ENCODE measurements around the gene PACC1.

Gene PACC1

GRCh38 chr1:212414328-212415106 lies at the start of gene PACC1:
Gene PACC1, minus strand, starts transcription at chr1:212414886. Its CDS starts 129 bp downstream, at chr1:212414757.
- DNase-seq = peak; percentile 92

GRCh38 chr1:212463565-212464285 lies 49.0 kb upstream of the PACC1 start:
- no peak for DNase-seq

DNA sequence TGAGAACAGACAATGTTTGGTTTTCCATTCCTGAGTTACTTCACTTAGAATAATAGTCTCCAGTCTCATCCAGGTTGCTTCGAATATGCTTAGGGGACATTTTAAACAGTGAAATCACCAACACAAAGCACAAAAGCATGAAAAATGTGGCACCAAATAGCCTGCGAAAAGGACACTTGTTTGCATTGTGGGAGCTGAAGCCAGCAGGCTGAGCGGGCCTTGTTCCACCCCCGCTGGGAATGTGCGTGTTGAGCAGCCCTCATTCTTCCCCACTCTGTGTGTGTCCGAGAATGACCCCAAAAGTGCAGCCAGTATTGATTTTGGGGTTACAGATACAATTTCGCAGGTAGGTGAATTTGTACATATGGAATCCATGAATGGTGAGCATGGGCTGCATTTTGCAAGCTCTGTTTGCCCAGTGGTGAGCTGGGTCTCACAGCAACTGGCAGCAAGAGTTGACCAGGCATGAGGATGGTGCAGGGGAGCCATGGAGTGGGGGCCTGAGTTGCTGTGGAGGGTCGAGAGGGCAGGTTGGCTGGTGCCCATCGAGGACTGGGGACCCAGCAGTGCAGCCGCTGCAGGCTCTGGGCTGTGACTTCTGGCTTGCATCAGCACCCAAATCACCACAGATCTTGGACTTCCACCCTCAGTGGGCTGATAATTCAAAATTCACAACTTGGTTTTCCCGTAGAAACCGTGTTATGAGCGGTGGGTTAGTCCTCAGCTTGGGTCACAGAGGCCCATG lies 47.4 kb upstream of the PACC1 start:
- DNase-seq = no peak

GRCh38 chr1:212460376-212460775 lies 45.7 kb upstream of the PACC1 start:
- DNase-seq = no peak

DNA sequence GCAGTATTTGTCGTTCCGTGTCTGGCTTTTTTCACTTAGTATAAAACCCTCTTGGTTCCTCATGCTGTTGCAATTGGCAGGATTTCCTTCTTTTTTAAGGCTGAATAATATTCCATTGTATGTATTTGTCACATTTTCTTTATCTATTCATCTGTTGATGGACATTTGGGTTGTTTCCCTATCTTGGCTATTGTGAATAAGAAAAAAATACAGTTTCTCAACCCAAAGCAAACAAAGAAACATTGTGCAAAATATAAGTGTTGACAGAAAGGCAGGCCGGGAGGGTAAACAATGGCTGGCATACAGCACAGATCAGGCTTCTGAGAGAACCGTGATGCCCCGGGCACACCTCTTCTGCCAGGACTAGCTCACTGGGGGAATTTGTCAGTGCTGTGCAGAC lies 45.0 kb upstream of the PACC1 start:
- DNase-seq = no peak

- no peak for DNase-seq
These were observed 44.1 kb upstream of the PACC1 start for GRCh38 chr1:212458817-212459216.

- DNase-seq = peak; percentile 83
These were observed 43.2 kb upstream of the PACC1 start for GRCh38 chr1:212457740-212458338.

- DNase-seq = peak; percentile 97
These were observed 41.3 kb upstream of the PACC1 start for GRCh38 chr1:212455803-212456528.

DNA sequence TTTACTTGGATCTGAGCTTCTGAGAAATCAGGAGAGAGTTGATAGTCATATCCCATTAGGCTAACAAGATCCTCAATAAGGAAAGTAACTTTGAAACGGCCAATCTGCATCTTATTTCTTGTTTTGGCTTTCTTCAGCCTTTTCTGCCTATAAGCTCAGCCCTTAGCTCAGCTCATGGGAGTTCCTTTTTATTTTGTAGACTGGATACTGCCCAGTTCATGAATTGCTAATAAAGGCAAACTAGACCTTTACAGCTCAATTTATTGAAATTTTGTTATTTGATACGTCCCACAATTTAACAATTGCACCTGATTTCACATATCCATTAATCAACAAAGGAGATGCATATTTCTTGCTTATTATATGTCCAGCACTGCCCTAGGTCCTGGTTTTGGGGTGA lies 40.7 kb upstream of the PACC1 start:
- no peak for DNase-seq

- no peak for DNase-seq
These were observed 40.1 kb upstream of the PACC1 start for GRCh38 chr1:212454741-212455140.

GRCh38 chr1:212453156-212453857 lies 38.6 kb upstream of the PACC1 start:
- no peak for DNase-seq

DNA sequence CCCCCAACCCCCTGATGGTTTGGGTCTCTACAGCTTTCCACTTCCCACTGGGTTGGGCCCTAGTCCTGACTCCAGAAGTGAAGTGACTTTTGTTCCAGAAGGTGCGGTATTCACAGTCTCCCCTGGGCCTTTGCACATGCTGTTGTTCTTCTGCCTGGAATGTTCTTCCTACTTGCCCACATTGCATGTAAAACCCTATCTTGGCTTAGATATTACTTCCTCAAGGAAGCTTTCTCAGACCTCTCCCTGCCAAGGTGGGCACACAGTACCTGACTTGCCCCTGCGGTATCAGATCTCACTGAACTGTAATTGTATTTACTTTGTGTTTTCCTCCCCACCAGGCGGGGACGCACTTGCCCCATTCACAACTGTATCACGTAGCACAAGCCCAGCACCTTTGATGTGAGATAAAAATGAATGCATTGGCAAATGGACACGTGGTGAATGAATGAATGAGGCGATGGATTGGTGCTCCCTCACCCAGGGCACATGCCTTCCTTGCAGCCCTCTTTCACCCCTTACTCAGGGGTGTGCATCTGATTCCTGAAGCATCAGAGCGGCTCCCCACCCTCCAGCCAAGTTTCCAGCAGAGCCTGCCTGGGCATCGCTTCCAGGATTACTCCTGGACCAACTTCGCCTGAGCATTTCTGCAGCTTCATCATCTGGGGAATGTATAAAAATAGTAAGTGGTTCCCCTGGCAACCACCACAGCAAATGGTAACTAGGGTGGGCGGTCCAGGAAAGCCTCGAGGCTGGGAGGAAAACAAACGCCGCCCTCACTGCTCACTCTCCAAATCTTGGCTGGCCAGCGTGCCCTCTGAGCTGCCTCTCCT lies 37.9 kb upstream of the PACC1 start:
- DNase-seq = no peak

- DNase-seq = no peak
These were observed 37.0 kb upstream of the PACC1 start for GRCh38 chr1:212451416-212452322.

- no peak for DNase-seq
These were observed 35.7 kb upstream of the PACC1 start for GRCh38 chr1:212450331-212450881.

- no peak for DNase-seq
These were observed 32.8 kb upstream of the PACC1 start for GRCh38 chr1:212447478-212447877.

- DNase-seq = no peak
These were observed 31.6 kb upstream of the PACC1 start for GRCh38 chr1:212446333-212446732.

DNA sequence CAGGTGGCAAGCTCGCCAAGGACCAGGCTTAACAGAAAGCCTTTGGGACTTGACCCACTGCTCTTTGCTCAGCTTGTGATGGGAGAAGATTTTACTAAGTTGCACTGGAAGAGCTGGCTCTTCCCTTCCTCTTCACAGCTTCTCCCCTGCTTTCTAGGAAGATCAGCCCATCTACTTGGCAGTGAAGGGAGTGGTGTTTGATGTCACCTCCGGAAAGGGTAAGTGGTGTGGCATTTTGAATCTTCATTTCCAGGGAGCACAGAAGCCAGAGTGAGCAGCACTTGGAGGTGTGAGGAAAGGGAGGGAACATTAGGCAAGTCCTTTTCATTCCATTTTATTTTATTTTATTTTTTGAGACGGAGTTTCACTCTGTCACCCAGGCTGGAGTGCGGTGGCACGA lies 27.7 kb upstream of the PACC1 start:
- DNase-seq = no peak

DNA sequence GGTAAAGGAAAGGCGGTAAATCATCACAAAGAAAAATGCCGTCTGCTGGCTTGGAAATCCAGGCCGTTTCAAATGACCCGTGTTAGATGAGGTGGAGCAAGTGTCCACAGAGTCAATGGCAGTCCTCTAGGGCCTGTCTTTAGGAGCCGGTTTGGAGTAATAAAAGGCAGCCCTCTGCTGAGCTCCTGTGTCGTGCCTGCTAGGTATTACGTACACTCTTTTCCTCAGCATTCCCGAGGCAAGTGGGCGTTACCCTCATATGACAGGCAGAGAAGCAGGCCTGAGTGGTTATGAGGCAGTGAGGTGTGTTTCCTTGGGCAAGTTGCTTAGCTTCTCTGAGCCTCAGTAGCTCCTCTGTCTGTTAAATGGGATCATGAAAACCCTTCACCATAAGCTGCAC lies 25.7 kb upstream of the PACC1 start:
- DNase-seq = no peak

- no peak for DNase-seq
These were observed 24.1 kb upstream of the PACC1 start for GRCh38 chr1:212438831-212439237.
